ENCODE data around the gene ARNT2. TPM values are rescaled to one million over a fixed set of nuclear protein-coding genes. Genes with fewer than 3 reads are reported as not detected.

The ARNT2 gene
- total RNA-seq, 1 donor from 2014 or later: not detected

DNA sequence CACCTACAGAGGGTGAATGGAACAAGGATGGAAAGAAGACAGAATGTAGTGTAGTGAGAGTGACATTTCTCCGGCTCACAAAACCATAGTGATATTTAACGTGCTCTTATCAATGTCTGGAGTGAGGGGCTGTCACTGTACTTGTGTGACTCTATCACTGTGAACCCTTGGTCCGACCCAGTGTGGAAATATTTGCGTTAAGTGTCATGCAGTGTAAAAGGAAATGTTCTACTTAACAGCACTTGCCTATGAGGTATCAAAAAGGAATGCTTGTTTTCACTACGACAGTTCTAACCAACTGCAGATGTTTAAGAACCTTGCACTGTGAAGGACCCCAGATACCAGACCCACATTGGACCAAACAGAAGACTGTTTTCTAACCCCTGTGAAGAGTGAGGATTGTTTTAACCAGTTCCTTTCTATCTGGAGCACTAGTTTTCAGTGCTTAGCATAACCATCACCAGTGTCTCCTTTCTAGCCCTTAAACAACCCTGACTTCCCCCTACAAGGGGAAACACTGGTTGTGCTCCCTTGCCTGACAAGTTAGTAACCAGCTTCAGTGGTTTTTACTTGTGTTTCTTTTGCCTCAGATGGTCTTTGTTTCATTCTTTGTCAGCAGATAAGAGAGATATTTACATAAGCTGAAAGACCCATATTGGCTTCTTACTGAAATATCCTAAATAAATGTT, 146.2 kb downstream of the ARNT2 start:
- intact Hi-C loops (cut with micrococcal nuclease): no loop called here

DNA sequence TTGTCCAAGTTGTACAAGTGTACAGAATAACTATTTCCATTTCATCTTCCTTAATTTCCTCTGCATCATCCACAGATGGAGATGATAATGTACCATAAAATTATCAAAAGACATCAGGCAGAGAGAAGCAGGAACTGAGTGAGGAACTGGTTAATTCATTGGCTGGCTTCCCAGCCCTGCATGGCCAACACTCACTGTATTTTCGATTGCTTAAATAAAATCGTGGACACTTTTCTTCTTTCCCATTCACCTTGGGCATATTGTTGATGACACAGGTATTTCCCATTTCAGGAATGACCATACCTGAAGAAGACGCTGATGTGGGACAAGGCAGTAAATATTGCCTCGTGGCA, 146.7 kb downstream of the ARNT2 start:
- intact Hi-C loops (cut with micrococcal nuclease): no loop called here

DNA sequence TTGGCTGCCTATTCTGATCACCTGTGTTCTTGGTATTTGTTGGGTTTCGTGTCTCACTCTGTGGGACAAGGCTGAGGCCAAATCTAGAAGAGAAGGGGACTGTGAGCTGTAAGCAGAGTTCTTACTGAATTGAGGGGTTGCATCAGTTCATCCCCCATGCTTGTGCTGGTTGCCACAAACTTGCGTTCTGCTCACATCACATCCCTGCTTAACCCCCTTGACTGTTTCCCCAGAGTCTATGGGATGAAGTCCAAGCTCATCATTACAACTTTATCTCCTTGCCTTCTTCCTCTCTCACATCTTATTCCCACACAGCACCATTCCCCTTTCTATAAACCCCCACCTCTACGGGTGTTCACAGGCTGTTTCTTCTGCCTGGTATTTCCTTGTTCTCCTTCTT, 147.2 kb downstream of the ARNT2 start:
- intact Hi-C loops (cut with micrococcal nuclease): no loop called here

DNA sequence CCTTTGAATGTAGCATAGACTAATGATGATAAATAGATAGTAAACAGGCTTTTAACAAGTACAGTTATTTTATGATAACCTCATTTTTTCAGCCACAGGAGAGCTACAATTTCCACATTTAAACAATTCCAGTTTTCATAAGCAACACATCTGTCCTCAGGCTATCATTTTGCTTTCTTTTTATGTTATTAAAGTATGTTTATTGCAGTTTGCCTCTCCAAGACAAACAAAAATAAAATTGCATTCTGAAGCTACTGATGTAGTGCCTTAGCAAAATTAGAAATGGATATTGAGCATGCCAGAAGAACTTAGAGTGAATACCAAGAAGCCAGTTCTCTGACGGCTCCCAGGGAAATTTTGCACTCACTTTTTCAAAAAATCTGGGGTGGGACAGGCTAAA, 150.4 kb downstream of the ARNT2 start:
- intact Hi-C loops (cut with micrococcal nuclease): no loop called here

DNA sequence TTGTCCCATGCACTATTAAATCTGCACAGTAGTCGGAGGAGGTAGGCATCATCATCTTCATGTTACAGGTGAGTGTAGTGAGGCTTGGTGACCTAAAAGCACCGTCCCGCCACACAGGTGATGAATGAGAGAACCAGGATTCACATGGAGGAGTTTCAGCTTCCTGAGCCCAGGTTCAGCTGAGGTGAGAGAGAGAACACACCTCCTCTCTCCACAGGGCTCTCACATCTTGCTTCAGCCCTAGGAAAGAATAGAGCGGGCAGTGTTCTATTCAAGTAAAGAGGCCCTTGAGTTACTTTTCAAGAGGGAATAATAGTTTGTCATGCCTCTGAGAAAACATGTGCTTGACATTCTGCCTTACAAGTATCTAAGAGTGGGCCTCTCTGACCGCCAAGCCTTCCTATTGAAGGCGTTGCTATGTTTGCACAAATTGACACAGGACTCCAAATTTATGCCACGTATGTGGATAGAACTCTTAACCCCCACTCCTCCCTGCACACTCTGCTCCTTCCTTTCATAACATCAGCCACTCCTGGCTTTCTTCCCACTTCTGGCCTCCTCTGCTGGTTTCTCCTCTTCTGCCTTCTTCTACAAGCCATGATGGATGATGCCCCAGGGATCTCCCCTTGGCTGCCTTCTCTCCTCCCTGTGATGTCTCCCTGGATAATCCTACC, 152.6 kb downstream of the ARNT2 start:
- intact Hi-C loops (cut with micrococcal nuclease): no loop called here

DNA sequence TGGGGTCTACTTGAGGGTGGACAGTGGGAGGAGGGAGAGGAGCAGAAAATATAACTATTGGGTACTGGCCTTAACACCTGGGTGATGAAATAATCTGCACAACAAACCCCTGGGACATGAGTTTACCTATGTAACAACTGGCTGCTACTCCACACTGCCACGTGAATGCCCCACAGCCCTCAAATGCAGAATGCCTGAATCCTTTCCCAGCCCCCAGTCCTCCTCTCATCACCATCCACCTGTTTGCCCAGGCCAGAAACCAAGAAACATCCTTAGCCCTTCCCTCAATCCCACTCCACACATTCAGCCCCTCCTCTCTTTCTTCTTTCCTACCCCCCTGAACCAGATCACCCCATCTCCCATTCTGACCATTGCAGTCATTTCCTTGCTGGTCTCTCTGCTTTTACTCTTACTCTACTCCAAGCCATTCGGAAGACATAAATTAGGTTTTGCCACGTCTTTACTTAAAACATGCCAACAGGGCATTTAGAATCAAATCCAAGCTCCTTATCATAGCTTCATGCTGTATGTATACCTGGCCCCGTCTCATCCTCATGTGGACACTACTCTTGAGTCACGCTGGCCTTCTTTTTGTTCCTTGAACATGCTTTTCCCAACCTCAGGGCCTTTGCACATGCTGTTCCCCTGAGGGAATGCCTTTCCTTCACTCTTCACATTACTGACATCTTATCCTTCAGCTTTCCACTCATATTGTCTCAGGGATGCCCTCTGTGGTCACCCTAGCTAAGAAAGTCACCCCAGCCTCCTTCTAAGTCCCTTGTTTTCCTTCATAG, 153.5 kb downstream of the ARNT2 start:
- intact Hi-C loops (cut with micrococcal nuclease): no loop called here

DNA sequence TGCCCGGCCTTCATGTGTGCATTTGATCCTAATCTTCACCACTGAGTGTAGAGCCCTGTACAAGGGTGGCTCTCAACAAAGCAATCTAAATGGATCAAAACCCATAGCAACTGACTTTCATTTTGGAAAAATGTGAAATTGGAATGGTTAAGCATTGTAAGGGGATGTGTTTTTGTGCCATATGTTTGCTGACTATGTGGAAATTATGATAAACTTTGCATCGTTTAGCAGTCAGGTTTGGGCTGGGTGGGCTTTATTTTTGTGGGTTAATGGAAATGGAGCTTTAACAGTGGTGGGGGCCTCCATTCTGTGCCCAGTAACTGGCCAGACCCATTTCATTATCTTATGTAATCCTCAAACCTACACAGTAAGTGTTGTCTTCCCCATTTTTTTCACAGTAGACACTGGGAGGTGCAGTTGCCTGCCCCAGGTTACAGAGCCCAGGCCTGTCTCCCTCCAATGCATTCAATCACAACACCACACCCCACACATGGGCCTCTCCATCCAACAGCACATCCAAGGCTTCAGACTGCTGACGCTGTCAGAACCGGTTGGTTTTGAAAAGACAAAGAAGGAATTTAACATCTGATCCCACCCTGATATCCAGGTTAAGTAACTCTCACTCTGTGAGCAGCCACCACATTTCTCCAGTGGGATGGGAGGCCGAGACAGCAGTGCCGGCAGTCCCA, 154.6 kb downstream of the ARNT2 start:
- intact Hi-C loops (cut with micrococcal nuclease): no loop called here

DNA sequence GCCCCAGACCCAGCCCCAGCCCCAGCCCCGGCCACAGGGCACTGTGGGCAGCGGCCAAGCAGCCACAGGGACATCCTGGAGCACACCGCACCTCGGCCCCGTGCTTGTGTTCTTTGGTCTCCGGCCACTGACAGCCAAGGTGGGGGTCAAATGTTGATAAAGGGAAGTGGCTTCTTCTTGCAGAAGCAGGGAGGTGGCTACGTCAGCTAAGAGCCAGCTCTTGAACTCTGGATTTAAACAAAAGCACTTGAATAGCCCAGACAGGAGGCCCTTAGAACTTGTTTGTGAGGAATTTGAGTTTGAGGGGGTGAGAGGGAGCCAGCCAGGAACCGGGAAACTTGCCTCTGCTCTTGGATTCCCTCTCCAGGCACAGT, 155.1 kb downstream of the ARNT2 start:
- intact Hi-C loops (cut with micrococcal nuclease): no loop called here

DNA sequence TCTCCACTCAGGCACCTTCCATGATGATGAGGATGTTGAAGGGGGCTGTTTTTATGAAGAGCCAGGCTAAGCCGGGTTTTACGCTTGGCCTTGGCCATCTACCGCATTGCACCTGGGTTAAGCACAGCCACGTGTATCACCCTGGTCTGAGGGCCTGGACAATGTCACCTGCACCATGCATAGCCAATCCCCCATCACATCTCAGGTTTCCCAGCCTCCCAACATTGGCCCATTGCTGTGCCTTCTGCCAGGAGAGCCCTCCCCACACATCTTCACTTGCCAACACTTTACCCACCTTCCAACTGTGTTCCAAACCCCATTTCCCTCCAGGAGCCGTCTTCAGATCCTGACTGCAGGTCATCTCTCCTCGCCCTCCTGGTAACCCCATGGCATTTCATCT, 155.6 kb downstream of the ARNT2 start:
- intact Hi-C loops (cut with micrococcal nuclease): no loop called here

DNA sequence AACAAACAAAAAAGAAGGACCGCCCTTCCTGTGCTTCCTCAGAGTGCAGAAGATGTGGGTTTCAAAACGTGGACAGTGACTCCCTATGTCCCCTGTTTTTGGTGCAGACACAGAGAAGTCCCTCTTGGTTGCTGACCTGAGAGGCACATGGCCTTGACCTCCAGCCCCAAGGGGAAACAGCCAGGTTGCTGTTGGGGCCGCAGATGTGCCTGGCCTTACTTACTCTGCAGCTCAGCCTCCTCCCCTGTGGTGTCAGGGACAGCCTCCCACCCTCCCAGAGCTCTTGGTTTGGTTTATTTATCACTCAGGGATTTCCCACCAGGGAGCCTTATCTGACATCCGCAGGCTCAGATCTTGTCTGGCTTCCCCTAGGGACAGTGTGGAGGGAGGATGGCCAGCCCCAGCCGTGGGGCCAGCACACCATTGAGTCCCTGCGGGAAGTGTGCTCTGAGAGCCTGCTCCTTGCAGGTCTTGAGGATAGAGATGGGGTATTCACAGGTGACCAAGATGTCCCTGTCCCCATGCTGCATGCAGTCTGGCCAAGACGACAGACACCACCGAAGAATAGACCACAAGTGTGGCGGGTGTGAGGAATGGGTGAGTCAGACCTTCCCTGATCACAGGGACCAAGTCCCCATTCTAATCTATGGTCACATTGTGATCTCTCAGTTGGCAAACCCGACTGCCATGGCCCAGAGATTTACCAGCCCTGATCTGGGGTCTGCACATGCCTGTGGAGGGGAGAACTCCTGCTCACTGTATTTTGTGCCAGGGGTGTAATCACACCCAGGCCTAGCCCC, 156.6 kb downstream of the ARNT2 start:
- intact Hi-C loops (cut with micrococcal nuclease): no loop called here

DNA sequence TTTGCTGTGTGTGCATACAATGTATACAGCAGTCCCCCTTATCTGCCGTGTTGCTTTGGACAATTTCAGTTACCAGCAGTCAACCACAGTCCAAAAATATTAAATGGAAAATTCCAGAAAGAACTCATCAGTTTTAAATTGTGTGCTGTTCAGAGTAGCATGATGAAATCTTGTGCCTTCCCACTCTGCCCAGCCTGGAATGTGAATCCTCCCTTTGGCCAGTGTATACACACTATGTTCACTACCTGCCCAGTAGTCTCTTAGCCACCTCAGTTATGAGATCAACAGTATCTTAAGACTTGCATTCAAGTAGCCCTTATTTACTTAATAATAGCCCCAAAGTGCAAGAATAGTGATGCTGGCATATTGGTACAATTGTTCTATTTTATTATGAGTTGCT, 157.3 kb downstream of the ARNT2 start:
- intact Hi-C loops (cut with micrococcal nuclease): no loop called here

DNA sequence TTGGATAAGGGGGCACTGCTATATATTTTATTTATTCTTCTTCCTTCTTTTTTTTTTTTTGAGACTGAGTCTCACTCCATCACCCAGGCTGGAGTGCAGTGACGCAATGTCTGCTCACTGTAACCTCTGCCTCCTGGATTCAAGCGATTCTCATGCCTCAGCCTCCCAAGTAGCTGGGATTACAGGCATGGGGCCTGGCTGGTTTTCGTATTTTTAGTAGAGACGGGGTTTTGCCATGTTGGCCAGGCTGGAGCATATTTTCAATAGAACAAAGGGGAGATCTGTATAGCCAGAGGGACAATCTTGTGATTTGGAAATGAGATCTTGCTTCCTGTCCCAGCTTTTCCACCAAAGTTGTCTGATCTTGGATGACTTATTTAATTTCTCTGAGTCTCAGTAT, 157.9 kb downstream of the ARNT2 start:
- intact Hi-C loops (cut with micrococcal nuclease): no loop called here

DNA sequence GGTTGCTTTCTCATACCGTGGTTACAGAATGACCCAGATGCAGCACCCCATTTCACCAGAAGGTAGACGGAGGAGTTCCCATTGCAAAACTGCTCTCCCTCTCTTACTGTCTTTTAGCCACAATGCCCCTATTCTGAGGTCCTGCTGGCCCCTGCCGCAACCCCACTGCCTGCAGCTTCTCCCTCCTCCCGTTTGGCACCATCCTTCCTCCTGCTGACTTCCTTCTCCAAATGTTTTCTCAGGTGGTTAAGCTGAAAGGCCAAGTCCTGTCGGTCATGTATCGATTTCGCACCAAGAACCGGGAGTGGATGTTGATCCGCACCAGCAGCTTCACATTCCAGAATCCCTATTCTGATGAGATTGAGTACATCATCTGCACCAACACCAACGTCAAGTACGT, 158.7 kb downstream of the ARNT2 start:
- intact Hi-C loops (cut with micrococcal nuclease): no loop called here

DNA sequence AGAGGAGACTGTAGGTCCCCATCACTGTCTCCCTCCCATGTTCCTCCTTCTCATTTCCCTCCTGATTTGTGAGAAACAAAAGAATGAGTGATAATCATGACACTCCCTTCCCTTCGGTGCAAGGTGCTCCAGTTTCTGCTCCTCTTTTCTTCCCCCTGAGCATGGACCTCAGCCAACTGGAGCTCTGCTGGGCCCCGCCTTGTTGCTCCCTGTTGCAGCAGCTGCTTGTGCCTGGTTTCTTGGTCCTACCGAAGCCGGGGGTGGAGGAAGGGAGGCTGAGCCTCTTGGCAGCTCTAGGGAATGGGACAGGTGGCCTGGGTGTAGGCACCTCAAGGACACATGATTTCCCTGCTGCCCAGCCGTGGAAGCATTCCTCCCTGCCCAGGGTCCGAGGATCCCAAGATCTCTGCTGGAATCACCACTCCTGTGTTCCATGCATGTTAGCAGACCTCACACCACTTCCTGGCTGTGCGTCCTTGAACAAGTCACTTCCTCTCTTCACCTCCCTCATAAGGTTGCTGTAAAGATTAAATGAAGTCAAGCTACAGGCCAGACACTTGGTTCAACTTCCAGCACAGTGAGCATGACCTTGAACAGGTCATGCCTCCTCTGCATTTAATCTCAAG, 159.3 kb downstream of the ARNT2 start:
- intact Hi-C loops (cut with micrococcal nuclease): no loop called here

DNA sequence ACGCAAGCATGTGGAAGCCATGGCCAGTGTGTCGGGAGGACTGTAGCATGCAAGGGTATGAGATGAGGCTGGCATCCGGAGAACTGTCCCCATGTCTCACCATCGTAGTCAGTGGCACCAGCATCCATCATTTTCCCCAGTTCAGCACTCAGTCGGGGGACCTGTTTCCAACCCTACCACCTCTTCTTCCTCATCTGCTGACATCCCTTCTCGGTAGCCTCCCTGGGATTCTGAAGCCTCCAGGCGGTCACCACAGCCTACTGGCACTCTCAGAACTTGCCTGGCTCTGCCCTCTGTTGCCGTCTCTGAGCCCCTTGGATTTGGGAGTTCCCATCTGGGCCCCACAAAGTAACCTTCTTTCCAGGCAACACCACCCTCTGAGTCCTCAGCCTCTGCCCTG, 159.9 kb downstream of the ARNT2 start:
- intact Hi-C loops (cut with micrococcal nuclease): no loop called here

DNA sequence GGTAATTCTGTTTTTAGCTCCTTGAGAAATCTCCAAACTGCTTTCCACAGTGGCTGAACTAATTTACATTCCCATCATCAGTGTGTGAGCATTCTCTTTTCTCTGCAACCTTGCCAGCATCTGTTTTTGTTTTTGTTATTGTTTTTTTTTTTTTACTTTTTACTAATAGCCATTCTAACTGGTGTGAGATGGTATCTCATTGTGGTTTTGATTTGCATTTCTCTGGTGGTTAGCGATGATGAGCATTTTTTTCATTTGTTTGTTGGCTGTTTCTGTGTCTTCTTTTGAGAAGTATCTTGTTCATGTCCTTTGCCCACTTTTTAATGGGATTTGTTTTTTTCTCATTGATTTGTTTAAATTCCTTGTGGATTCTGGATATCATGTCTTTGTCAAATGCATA, 161.2 kb downstream of the ARNT2 start:
- intact Hi-C loops (cut with micrococcal nuclease): loop anchor here (5.0 kb wide), 1 partner anchor 108 kb away; no protein-coding TSS in a partner anchor

DNA sequence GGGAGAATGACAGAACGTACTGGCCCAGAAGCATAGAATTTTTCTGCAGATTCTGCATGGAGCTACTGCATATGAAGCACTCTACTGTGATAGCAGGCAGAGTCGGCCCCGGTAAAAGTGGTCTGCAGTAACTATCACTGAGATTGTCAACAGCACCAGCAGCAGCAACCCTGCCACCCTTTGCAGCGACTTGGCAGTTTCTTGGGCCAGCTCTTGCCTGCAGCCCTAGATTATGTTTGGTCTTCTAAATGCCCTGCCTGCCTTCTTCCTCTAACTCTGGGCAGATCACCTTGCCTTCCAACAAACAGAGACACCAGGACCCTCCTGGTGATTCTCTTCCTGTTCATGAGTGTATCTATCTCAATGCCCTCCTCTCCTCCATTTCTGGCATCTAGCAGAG, 161.8 kb downstream of the ARNT2 start:
- intact Hi-C loops (cut with micrococcal nuclease): loop anchor here (5.0 kb wide), 1 partner anchor 109 kb away; no protein-coding TSS in a partner anchor

DNA sequence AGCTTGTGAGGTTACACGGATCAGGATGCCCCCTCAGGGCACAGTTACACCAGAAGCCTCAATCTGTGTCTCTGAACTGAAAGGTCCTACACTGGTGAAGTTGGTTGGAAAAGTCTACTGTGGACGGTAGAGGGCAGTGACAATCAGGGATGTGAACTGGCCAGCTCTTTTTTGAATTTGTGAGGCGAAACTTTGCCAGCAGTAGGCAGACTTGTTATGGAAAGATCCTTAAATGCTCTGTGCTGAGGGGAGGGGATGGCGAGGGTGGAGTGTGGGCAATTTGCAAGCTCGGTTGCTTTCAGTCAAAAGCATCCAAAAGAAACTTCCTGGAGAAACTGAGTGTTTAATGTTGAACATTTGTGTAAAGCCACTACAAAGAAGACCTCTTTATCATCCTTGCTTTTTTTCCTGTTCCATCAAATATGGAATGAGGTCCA, 163.6 kb downstream of the ARNT2 start:
- intact Hi-C loops (cut with micrococcal nuclease): loop anchor here (1.0 to 5.0 kb wide), 3 partner anchors 110 to 403 kb away; no protein-coding TSS in a partner anchor

DNA sequence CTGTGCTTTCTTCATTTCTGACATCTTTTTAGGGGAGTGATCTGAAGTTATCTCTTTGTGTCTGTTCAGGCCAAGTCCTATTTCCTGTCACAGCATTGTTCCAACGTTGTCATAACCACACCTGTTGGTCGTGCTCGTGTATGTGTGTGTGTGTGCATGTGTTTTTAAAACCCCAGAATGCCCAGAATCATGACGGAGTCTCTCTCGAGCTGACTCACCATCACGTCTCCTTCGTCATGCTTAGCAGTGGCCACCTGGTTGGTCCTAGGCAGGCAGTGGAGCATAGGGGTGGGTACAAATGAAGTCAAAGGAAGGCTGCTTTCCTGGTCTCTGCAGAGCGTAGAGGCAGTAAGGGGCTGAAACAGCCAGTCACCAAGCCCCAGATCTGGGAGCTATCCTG, 164.1 kb downstream of the ARNT2 start:
- intact Hi-C loops (cut with micrococcal nuclease): loop anchor here (5.0 kb wide), 1 partner anchor 111 kb away; no protein-coding TSS in a partner anchor

DNA sequence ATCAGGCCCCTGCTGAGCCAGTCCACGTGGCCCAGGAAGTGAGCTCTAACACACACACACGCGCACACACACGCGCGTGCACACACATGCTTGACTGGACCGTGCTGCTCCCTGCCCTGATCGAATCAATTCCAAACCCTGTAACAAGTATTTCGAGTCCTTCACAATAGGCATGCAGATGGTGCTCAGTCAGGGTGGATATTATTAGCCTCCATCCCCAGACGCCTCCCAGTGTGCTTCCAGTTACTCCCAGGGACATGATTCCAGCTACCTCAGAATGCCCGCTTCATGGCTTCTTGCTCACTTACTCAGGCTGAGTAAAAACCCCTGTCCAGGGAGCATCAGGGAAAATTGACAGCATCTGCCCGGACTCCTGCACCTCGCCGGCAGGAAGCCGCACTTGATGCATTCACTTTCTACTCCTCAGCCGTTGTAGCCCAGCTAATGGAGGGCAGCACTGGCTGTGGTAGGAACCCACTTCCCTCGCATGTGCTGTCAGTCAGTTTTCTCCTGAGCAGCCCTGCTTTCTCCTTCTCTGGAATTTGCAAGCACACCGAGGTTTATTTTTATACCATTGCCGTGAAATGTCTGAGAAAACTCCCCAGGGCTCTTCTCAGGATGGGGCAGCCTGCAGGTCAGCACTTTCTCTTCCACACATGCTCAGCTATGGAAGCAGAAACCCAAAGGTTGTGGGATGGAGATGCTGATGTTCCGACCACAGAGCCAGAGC, 164.9 kb downstream of the ARNT2 start:
- intact Hi-C loops (cut with micrococcal nuclease): loop anchor here (5.0 kb wide), 1 partner anchor 112 kb away; no protein-coding TSS in a partner anchor
